ENCODE results near the gene ZNF598.

GRCh38 chr16:1992704-1993317, 16.8 kb downstream of the ZNF598 start:
- TF ChIP-seq ZBTB8A (tag by site-specific recombination; IDR thresholded peaks at IDR 0.05) (no peak), CTCF (tag by site-specific recombination; IDR thresholded peaks at IDR 0.05) (no peak), ZNF2 (tag by site-specific recombination; IDR thresholded peaks at IDR 0.05) (no peak), ZNF747 (tag by site-specific recombination; IDR thresholded peaks at IDR 0.05) (no peak), ZNF624 (tag by site-specific recombination; IDR thresholded peaks at IDR 0.05) (no peak), ZBTB1 (tag by site-specific recombination; IDR thresholded peaks at IDR 0.05) (no peak), ZNF639 (tag by site-specific recombination; IDR thresholded peaks at IDR 0.05) (no peak), ZNF280C (tag by site-specific recombination; IDR thresholded peaks at IDR 0.05) (no peak)
- TF ChIP-seq, protein P1, sequence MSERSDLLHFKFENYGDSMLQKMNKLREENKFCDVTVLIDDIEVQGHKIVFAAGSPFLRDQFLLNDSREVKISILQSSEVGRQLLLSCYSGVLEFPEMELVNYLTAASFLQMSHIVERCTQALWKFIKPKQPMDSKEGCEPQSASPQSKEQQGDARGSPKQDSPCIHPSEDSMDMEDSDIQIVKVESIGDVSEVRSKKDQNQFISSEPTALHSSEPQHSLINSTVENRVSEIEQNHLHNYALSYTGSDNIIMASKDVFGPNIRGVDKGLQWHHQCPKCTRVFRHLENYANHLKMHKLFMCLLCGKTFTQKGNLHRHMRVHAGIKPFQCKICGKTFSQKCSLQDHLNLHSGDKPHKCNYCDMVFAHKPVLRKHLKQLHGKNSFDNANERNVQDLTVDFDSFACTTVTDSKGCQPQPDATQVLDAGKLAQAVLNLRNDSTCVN (tag by site-specific recombination; optimal IDR thresholded peaks at IDR 0.05), result no peak
